PC-3 (cell line): Measurements from ENCODE around the gene TOM1L2.

Source experiments
- EZH2 ChIP-seq: fragments of 300-600 bp; sonication (generic); IDR thresholded peaks from one replicate; pipeline ENCODE4 v1.6.1; 2017; ENCODE audit warnings: antibody characterized with exemption, mild to moderate bottlenecking, low read length; ENCODE audit not compliant: unreplicated experiment
- EZH2phosphoT487 ChIP-seq: fragments of 300-600 bp; sonication (generic); IDR thresholded peaks from 2 replicates; pipeline ENCODE4 v1.6.1; 2018; ENCODE audit warnings: mild to moderate bottlenecking, antibody characterized with exemption, low read length, borderline replicate concordance
- TF ChIP-seq, protein P1 (sequence below): fragments of 300-600 bp; sonication (generic); conservative IDR thresholded peaks from 2 replicates; pipeline ENCODE4 v1.5.1; 2017; ENCODE audit warnings: antibody characterized with exemption, low read depth, mild to moderate bottlenecking, low read length

DNA sequence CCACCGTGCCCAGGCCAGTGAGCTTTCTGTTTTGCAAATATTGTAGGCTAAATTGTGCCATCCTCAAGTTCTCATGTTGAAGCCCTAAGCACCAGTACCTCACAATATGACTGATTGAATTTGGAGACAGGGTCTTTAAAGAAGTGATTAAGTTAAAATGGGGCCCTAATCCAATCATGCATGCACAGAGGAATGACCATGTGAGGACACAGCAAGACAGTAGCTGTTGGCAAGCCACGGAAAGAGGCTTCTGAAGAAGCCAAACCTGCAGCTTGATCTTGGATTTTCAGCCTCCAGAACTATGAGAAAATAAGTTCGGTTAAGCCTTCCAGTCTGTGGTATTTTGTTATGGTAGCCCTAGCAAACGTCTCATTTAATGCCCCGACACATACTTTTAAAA, 24.9 kb downstream of the TOM1L2 start:
- TF ChIP-seq, protein P1, sequence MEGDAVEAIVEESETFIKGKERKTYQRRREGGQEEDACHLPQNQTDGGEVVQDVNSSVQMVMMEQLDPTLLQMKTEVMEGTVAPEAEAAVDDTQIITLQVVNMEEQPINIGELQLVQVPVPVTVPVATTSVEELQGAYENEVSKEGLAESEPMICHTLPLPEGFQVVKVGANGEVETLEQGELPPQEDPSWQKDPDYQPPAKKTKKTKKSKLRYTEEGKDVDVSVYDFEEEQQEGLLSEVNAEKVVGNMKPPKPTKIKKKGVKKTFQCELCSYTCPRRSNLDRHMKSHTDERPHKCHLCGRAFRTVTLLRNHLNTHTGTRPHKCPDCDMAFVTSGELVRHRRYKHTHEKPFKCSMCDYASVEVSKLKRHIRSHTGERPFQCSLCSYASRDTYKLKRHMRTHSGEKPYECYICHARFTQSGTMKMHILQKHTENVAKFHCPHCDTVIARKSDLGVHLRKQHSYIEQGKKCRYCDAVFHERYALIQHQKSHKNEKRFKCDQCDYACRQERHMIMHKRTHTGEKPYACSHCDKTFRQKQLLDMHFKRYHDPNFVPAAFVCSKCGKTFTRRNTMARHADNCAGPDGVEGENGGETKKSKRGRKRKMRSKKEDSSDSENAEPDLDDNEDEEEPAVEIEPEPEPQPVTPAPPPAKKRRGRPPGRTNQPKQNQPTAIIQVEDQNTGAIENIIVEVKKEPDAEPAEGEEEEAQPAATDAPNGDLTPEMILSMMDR: no peak
- no peak for TF ChIP-seq EZH2
- no peak for TF ChIP-seq EZH2phosphoT487
